H1 (cell line): Measurements from ENCODE around the gene BCL2L11. TPM values are rescaled to one million over a fixed set of nuclear protein-coding genes. Genes with fewer than 3 reads are reported as not detected.

Experiments
- CTCF ChIA-PET: fragments of 300-600 bp; sonication (Branson Sonifier 250); formaldehyde crosslinking; loops from one replicate; lab custom pipeline; 2021; ENCODE audit not compliant: partially characterized antibody; lab: Charles Lee
- POLR2A ChIA-PET: fragments of 300-600 bp; sonication (Branson Sonifier 250); formaldehyde crosslinking; loops from one replicate; lab custom pipeline; 2021; ENCODE audit warnings: inconsistent platforms; ENCODE audit not compliant: partially characterized antibody; lab: Charles Lee
- DNase-seq, 2 experiments: peaks; one replicate each; pipeline versions ENCODE4 v3.0.0 to v3.0.0-alpha.2; 2010 to 2022; ENCODE audit warnings: low spot score in 2 of 2, low read depth in 1 of 2, mixed read lengths in 1 of 2
- FAIRE-seq: peaks from 2 replicates; lab custom pipeline; 2011; peaks lifted over from hg19 to GRCh38; lab: Jason Lieb, UNC
- H2AFZ ChIP-seq: 2 replicates; pipeline ENCODE4 v1.8.1; 2012; ENCODE audit warnings: low read length, inconsistent platforms
- H2AK5ac ChIP-seq: 2 replicates; pipeline ENCODE4 v1.6.1; 2013; ENCODE audit warnings: low read depth, low read length
- H2BK120ac ChIP-seq: replicated peaks from 2 replicates; pipeline ENCODE3; 2013; ENCODE audit warnings: low read depth, low read length, inconsistent platforms
- H2BK12ac ChIP-seq: 2 replicates; pipeline ENCODE4 v1.6.1; 2013; ENCODE audit warnings: low read depth, low read length
- H2BK15ac ChIP-seq: 2 replicates; pipeline ENCODE4 v1.6.1; 2013; ENCODE audit warnings: low read length
- H2BK20ac ChIP-seq: 2 replicates; pipeline ENCODE4 v1.6.1; 2013; ENCODE audit warnings: low read length
- H2BK5ac ChIP-seq: 2 replicates; pipeline ENCODE4 v1.6.1; 2013; ENCODE audit warnings: low read depth, low read length
- H3K14ac ChIP-seq: 2 replicates; pipeline ENCODE4 v1.6.1; 2013; ENCODE audit warnings: inconsistent platforms; ENCODE audit not compliant: insufficient read length
- H3K18ac ChIP-seq: 2 replicates; pipeline ENCODE4 v1.6.1; 2013; ENCODE audit warnings: low read length; ENCODE audit errors: extremely low read depth
- H3K23ac ChIP-seq: 2 replicates; pipeline ENCODE4 v1.6.1; 2013; ENCODE audit warnings: inconsistent platforms; ENCODE audit not compliant: insufficient read length
- H3K23me2 ChIP-seq: 2 replicates; pipeline ENCODE4 v1.6.1; 2013; ENCODE audit warnings: low read depth, low read length
- H3K27ac ChIP-seq: 2 replicates; pipeline ENCODE4 v1.6.1; 2011; ENCODE audit warnings: low read depth, low read length, inconsistent platforms
- H3K27me3 ChIP-seq, 4 experiments: replicated peaks in 1 of 4; 1 replicate in 1 of 4; 2 replicates in 3 of 4; pipeline versions ENCODE4 v1.6.1 to v1.8.1; 2011 to 2013; ENCODE audit warnings: low read length in 3 of 4, mild to moderate bottlenecking in 3 of 4, inconsistent platforms in 2 of 4, mixed read lengths in 2 of 4, moderate library complexity in 1 of 4; ENCODE audit not compliant: control insufficient read depth in 3 of 4, insufficient read depth in 3 of 4; ENCODE audit errors: extremely low read depth in 1 of 4
- H3K36me3 ChIP-seq, 4 experiments: 2 replicates each; pipeline versions ENCODE4 v1.6.1 to v1.8.1; 2011 to 2013; ENCODE audit warnings: mild to moderate bottlenecking in 4 of 4, low read length in 3 of 4, moderate library complexity in 2 of 4, control low read depth in 1 of 4, inconsistent platforms in 1 of 4; ENCODE audit not compliant: insufficient read depth in 4 of 4, control insufficient read depth in 2 of 4
- H3K4ac ChIP-seq: replicated peaks from 2 replicates; pipeline ENCODE3; 2013; ENCODE audit warnings: low read length, low read depth, mixed read lengths, inconsistent platforms; ENCODE audit not compliant: insufficient read length
- H3K4me1 ChIP-seq, 4 experiments: replicated peaks in 1 of 4; 1 replicate in 1 of 4; 2 replicates in 3 of 4; pipeline versions ENCODE4 v1.6.1 to v1.8.1; 2011 to 2013; ENCODE audit warnings: low read length in 3 of 4, inconsistent platforms in 2 of 4, mixed read lengths in 1 of 4; ENCODE audit not compliant: insufficient read depth in 4 of 4, control insufficient read depth in 3 of 4
- H3K4me2 ChIP-seq, 2 experiments: 2 replicates each; pipeline versions ENCODE4 v1.6.1 to v1.8.1; 2011 to 2013; ENCODE audit warnings: low read depth in 2 of 2, low read length in 2 of 2, control low read depth in 1 of 2, inconsistent platforms in 1 of 2, mild to moderate bottlenecking in 1 of 2; ENCODE audit not compliant: insufficient read depth in 1 of 2
- H3K4me3 ChIP-seq, 4 experiments: fragments of 200-600, 300-600 bp in 1 of 4; sonication (generic), shearing (Covaris generic), sonication (Bioruptor Twin) in 1 of 4; 2 replicates each; pipeline versions ENCODE4 v1.5.1 to v1.8.1; 2011 to 2016; ENCODE audit warnings: low read length in 4 of 4, low read depth in 3 of 4, control low read depth in 2 of 4, inconsistent platforms in 2 of 4, mild to moderate bottlenecking in 2 of 4, mixed read lengths in 1 of 4, moderate library complexity in 1 of 4; ENCODE audit not compliant: insufficient read depth in 2 of 4; ENCODE audit errors: extremely low read depth in 1 of 4
- H3K56ac ChIP-seq: replicated peaks from 2 replicates; pipeline ENCODE3; 2013; ENCODE audit warnings: low read depth, mild to moderate bottlenecking, mixed read lengths, low read length, inconsistent platforms; ENCODE audit not compliant: insufficient read length
- H3K79me1 ChIP-seq: 2 replicates; pipeline ENCODE4 v1.6.1; 2013; ENCODE audit warnings: low read depth, low read length, control low read depth
- H3K79me2 ChIP-seq, 2 experiments: 2 replicates each; pipeline versions ENCODE4 v1.6.1 to v1.8.1; 2012 to 2013; ENCODE audit warnings: low read length in 2 of 2, mild to moderate bottlenecking in 2 of 2, inconsistent platforms in 1 of 2; ENCODE audit not compliant: insufficient read depth in 2 of 2, control insufficient read depth in 1 of 2
- H3K9ac ChIP-seq, 4 experiments: replicated peaks in 1 of 4; 1 replicate in 1 of 4; 2 replicates in 3 of 4; pipeline versions ENCODE4 v1.6.1 to v1.8.1; 2011 to 2013; ENCODE audit warnings: low read depth in 3 of 4, low read length in 3 of 4, control low read depth in 2 of 4, mild to moderate bottlenecking in 2 of 4, moderate library complexity in 2 of 4, inconsistent platforms in 1 of 4; ENCODE audit errors: extremely low read depth in 1 of 4
- H3K9me3 ChIP-seq, 2 experiments: 2 replicates each; pipeline versions ENCODE4 v1.6.1 to v1.8.1; 2012 to 2013; ENCODE audit warnings: mild to moderate bottlenecking in 2 of 2, moderate library complexity in 2 of 2, control low read depth in 1 of 2, inconsistent platforms in 1 of 2, low read depth in 1 of 2, low read length in 1 of 2, mixed read lengths in 1 of 2; ENCODE audit not compliant: insufficient read depth in 2 of 2
- H4K20me1 ChIP-seq, 2 experiments: replicated peaks in 1 of 2; 2 replicates each; pipeline versions ENCODE3 to v1.8.1; 2011 to 2013; ENCODE audit warnings: inconsistent platforms in 2 of 2, low read length in 2 of 2, mild to moderate bottlenecking in 1 of 2; ENCODE audit not compliant: insufficient read depth in 2 of 2, control insufficient read depth in 1 of 2
- H4K5ac ChIP-seq: 2 replicates; pipeline ENCODE4 v1.6.1; 2013; ENCODE audit warnings: low read length, low read depth, mixed read lengths, inconsistent platforms; ENCODE audit not compliant: insufficient read length
- H4K8ac ChIP-seq: 2 replicates; pipeline ENCODE4 v1.8.0; 2013; ENCODE audit warnings: mild to moderate bottlenecking, moderate library complexity, low read length, inconsistent platforms; ENCODE audit not compliant: insufficient read depth; ENCODE audit errors: extremely low read depth
- H4K91ac ChIP-seq: replicated peaks from 2 replicates; pipeline ENCODE3; 2013; ENCODE audit warnings: low read length, mixed read lengths, inconsistent platforms; ENCODE audit not compliant: insufficient read length
- EGR1 ChIP-seq: IDR thresholded peaks from 2 replicates; pipeline ENCODE4 v1.6.1; 2011; ENCODE audit warnings: low read depth, low read length, borderline replicate concordance
- GABPA ChIP-seq: IDR thresholded peaks from 2 replicates; pipeline ENCODE4 v1.6.1; 2011; ENCODE audit warnings: mild to moderate bottlenecking, low read length, moderate library complexity, borderline replicate concordance; ENCODE audit not compliant: insufficient read depth
- RAD21 ChIP-seq, 2 experiments: IDR thresholded peaks in 1 of 2; conservative IDR thresholded peaks in 1 of 2; 2 replicates each; pipeline ENCODE4 v1.6.1; 2011; ENCODE audit warnings: low read depth in 2 of 2, low read length in 2 of 2, improper control_type of control experiment in 1 of 2, inconsistent platforms in 1 of 2, mild to moderate bottlenecking in 1 of 2, moderate library complexity in 1 of 2
- SP2 ChIP-seq: IDR thresholded peaks from 2 replicates; pipeline ENCODE4 v1.6.1; 2012; ENCODE audit warnings: mild to moderate bottlenecking, low read length, inconsistent platforms
- SP4 ChIP-seq: IDR thresholded peaks from 2 replicates; pipeline ENCODE4 v1.6.1; 2012; ENCODE audit warnings: low read length, inconsistent platforms
- WGBS, 2 experiments: shearing (Covaris generic) in 1 of 2; methylation state at CpG; one replicate each; pipeline versions ENCODE4 v1.1.6 to v1.1.7; 2013 to 2015; ENCODE audit warnings: low lambda C conversion rate in 2 of 2, mixed read lengths in 2 of 2, inconsistent platforms in 1 of 2, low coverage in 1 of 2, missing lambda C conversion rate in 1 of 2; ENCODE audit not compliant: insufficient replicate concordance in 2 of 2, insufficient coverage in 1 of 2, insufficient read length in 1 of 2; ENCODE audit errors: extremely low coverage in 1 of 2, missing lambda C conversion rate in 1 of 2; 5-methylcytosine and 5-hydroxymethylcytosine counted together
- polyA plus RNA-seq, 7 experiments: library from polyadenylated mRNA; depleted of rRNA in 3 of 7; stranded (reverse) in 5 of 7; unstranded in 2 of 7; fragments of >200 nt in 5 of 7; fragments of 200-250 nt in 2 of 7; gene quantifications; 1 replicate in 5 of 7; 2 replicates in 1 of 7; 4 replicates in 1 of 7; pipeline versions ENCODE4 v1.2.1 to v1.2.3, GENCODE V29; 2011 to 2013; ENCODE audit warnings: missing spikeins in 2 of 7, mixed read lengths in 2 of 7
- total RNA-seq: library from RNA; stranded (reverse); fragmentation: NEBNext Ultra II Directional; extraction: Animal tissue kit (Norgen Biotek cat#: 25700); gene quantifications from 2 replicates; pipeline ENCODE4 v1.2.1, GENCODE V29; 2021

The BCL2L11 gene
- total and polyA plus RNA-seq, 2 of the 8 experiments (the other 6 are each of a cell fraction or from before 2014, with no cell fraction given) = 7.5 to 22.9 TPM

- H3K27ac ChIP-seq = no peak overlapping the region
- no peaks in the 10 kb centered on the region for H3K36me3 ChIP-seq
- TF ChIP-seq GABPA (no peak), SP2 (no peak), SP4 (no peak), EGR1 (no peak), RAD21 (IDR thresholded peaks at IDR 0.05 in 1 of 2, conservative IDR thresholded peaks at IDR 0.05 in 1 of 2; ENCODE audit: low read depth in 2 of 2, low read length in 2 of 2) (no peak)
- no peak overlapping the region for H3K9ac ChIP-seq
- H3K79me2 ChIP-seq = no peaks in the 10 kb centered on the region
- no peaks in the 10 kb centered on the region for H3K27me3 ChIP-seq
- no peak overlapping the region for H3K18ac ChIP-seq
- H2BK20ac ChIP-seq = no peak overlapping the region
- ChIA-PET POLR2A (no interaction called here), CTCF (interaction anchor here (1.6 kb wide), 1 partner anchor 11 kb away, joined by 4 read pairs; no protein-coding TSS in a partner anchor)
- no peak overlapping the region for H4K8ac ChIP-seq
- WGBS, 2 experiments = 88% methylated on average over 3 of the region's 3 CpGs; no CpG with 5 or more reads in 1 of the 2 experiments
- no peak overlapping the region for H3K4me3 ChIP-seq
- H3K79me1 ChIP-seq = no peaks in the 10 kb centered on the region
- no peak overlapping the region for H2BK15ac ChIP-seq
- H2AFZ ChIP-seq = no peak overlapping the region
- H2BK5ac ChIP-seq = no peak overlapping the region
- H2BK12ac ChIP-seq = no peak overlapping the region
- no peak overlapping the region for H4K91ac ChIP-seq
- H3K23ac ChIP-seq = no peak overlapping the region
- no peaks in the 10 kb centered on the region for H3K9me3 ChIP-seq
- no peak overlapping the region for H2BK120ac ChIP-seq
- no peak overlapping the region for H3K14ac ChIP-seq
- no peaks in the 10 kb centered on the region for H3K4me1 ChIP-seq
- no peaks in the 10 kb centered on the region for H3K23me2 ChIP-seq
- H3K4me2 ChIP-seq = no peak overlapping the region
- DNase-seq = no peak
- no peak overlapping the region for H2AK5ac ChIP-seq
- no peak overlapping the region for H4K5ac ChIP-seq
- no peak for FAIRE-seq
- no peaks in the 10 kb centered on the region for H4K20me1 ChIP-seq
- H3K4ac ChIP-seq = no peak overlapping the region
- H3K56ac ChIP-seq = no peak overlapping the region
Observed at GRCh38 chr2:111091811-111092211, 28.9 kb upstream of the BCL2L11 start.
